HG03025 (cell line): ENCODE measurements around the gene PCA3.

Source experiments
- ATAC-seq: cut with Tn5 transposase; IDR thresholded peaks from one replicate; pipeline ENCODE4 v1.9.1; 2021; ENCODE audit warnings: mild to moderate bottlenecking, moderate library complexity; ENCODE audit not compliant: unreplicated experiment, low FRiP score

PCA3 gene

DNA sequence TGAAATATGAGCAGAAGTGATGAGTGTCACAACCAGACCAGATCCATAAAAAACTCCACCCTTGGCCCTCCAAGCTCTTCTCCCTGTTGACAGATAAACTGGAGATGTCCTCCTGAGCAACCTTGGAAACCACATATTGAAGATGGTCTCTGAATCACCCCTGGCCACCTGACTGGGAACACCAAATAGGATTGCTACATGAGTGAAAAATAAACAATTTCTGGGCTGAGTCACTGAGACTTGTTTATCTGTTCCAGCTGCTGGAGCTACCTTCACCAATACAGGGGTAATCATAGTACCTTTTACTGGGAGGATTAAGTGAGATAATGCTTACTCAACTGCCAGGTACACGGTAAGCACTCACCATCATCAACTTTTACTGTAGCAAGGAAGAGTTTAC is 53.3 kb downstream of the PCA3 start:
- ATAC-seq = no peak

DNA sequence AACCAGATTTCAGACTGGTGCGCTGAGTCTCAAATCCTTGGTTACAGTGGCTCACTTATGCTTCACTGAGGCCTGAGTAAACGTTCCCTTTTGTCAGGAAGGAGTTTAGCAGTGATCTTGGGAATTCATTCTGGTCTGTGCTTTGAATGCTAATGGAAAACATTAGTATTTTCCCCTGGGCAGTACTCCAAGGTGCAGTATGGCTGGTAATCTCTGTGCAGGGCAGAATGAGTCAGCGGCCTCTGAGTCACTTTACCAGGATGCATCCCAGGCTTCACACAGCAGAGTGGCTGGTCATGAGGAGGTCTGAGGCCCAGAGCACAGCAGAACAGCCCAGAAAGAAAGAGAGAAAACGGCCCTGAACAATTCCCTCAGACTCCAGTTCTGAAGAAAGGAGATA is 54.0 kb downstream of the PCA3 start:
- ATAC-seq = no peak

DNA sequence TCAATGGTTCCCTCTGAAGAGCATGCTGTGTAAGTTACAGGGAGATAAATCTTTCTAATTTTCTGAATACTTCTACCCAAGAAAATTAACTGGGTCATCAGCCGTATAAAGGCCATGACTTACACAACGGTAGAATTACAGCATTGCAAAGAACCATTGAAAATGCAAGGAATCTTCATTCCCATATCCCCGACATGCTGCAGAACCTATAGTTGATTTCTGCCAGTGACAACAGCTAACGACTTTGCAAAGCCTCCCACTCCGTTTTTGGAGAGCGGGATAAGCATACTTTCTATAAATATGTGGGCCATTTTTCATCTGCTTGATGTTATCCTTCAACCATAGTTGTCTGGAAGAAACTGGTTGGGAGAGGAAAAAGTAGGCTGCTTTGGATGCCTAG is 56.2 kb downstream of the PCA3 start:
- ATAC-seq = no peak

DNA sequence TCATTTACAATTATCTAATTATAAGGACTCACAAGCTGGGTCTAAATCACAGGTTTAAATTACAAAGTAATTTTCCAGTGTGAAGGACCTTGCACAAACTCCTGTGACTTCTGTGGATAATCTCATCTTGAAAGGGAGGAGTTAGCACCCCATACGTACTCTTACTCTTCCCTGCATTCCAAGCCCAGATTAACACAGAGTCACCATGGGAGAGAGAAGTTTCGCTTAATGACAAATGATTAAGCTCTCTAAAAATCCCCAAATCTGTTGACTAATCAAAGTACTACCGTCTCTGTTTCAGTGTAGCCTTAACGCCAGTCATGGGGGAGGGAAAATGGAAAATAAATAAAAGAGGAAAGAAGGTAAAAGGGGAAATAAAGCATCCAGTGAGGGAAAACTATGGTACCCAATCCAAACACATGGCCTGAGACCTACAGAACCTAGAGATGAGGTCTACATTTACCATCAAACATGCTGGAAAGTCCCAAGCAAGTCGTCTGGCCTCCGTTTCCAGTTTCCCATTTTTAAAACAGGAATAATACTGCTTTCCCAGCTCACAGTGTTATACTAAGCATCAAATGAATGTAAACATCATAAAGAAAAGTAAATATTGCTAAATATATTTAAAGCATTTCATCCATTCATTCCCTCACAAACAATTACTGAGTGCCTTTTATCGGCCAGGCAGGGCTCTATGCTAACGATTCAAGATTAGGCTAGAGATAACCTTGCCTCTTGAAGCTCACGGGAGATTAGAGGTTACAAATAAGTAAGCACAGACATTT is 63.2 kb downstream of the PCA3 start:
- ATAC-seq = no peak

DNA sequence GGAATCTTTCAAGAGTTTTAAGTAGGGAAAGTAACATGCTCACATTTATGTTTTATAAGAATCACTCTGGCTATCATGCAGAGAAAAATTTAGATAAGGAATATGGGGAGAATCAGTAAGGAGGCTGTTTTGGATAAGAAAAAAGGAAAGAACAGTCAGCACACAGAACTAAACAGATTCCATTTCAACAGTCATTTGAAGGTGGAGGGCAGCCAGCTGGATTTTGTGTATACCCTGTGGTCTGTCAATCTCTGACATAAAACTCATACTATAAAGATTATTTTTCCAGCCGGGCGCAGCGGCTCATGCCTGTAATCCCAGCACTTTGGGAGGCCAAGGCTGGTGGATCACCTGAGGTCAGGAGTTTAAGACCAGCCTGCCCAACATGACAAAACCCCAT is 64.2 kb downstream of the PCA3 start:
- no peak for ATAC-seq

DNA sequence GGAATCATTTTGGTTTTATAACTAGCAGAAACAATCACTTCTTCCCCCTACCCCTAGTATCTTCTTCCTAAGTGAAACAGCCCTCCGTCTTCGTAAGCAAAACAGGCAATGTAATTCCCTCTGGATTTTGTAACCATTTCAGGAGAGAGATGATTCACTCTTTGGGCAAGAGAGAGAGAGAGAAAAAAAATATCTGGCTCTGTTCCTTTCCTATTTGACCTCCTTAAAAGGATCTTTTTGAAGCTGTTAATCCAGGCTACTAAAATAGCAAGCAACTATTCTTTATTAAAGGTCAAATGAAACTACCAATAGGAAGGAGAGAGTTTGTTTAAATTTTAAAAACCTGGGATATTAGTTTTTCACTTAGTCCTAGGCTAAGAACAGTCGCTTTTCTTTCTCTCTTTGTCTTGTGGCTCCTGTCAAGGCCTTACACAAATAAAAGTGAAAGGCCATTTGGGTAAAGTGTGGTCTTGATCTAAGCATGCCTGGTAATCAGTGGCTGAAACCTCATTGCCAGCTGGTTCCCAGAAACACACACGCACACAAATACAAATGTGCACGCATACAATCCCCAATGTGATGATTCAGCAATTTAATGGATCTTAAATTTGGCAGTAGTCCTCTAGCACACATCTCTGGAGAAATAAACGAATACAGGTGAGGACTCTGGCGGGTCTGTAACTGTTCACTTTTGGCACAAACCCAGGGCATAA is 71.5 kb downstream of the PCA3 start:
- ATAC-seq = no peak
